ENCODE data around the gene DUSP2. TPM values are rescaled to one million over a fixed set of nuclear protein-coding genes. Genes with fewer than 3 reads are reported as not detected.

Gene DUSP2
- total and polyA plus RNA-seq, 9 of the 15 experiments (the other 6 are each of a cell fraction or from before 2014, with no cell fraction given): 0.04 to 0.18 TPM; not detected in 7

- 20% methylated on average over 7 of the region's 7 CpGs for WGBS (ENCODE audit: insufficient coverage, low coverage, missing lambda C conversion rate)
- no peak for DNase-seq (ENCODE audit: extremely low read depth in 1 of 4, low spot score in 3 of 4)
These were observed 47.1 kb downstream of the DUSP2 start for GRCh38 chr2:96097951-96098823.

More at GRCh38 chr2:96097951-96098823, 47.1 kb downstream of the DUSP2 start:
- H3K9me3 ChIP-seq (replicated peaks; ENCODE audit: control insufficient read depth, insufficient read depth, low read depth, low read length): no peaks in the 10 kb centered on the region
- no peaks in the 10 kb centered on the region for H3K36me3 ChIP-seq (ENCODE audit: control insufficient read depth, insufficient read depth, low read length)
- no peaks in the 10 kb centered on the region for H3K9me1 ChIP-seq (ENCODE audit: control insufficient read depth, insufficient read depth, low read length)
- H3K4me3 ChIP-seq: no peak overlapping the region
- no peak overlapping the region for H3K4me2 ChIP-seq (ENCODE audit: insufficient read depth, low read length)
- CTCF ChIA-PET (ENCODE audit: low intra/inter-chr PET ratio): no interaction called here
- H3K9ac ChIP-seq (ENCODE audit: insufficient read depth in 1 of 2, low read depth in 2 of 2, low read length in 2 of 2): no peak overlapping the region
- no peaks in the 10 kb centered on the region for H3K79me2 ChIP-seq (ENCODE audit: control insufficient read depth, insufficient read depth, low read length)
- peaks cover 0 to 22% of the 10 kb centered on the region in 2 experiments; a peak in 3 of 5 replicates for H3K27me3 ChIP-seq (ENCODE audit: control insufficient read depth in 2 of 2, insufficient read depth in 2 of 2, low read length in 2 of 2)
- POLR2A ChIA-PET: interaction anchor here (1.1 to 1.3 kb wide), 2 partner anchors 12 to 111 kb away, joined by 4 to 5 read pairs; partner anchors contain the start of gene STARD7
- FAIRE-seq (no peak), ATAC-seq (no peak; the same call in 2 of the 3 replicates)
- peaks cover 3% of the 10 kb centered on the region; the same call in 1 of the 2 replicates for H4K20me1 ChIP-seq (replicated peaks; ENCODE audit: control insufficient read depth, insufficient read depth, low read length)
- TF ChIP-seq HDAC3 (IDR thresholded peaks at IDR 0.05; ENCODE audit: borderline replicate concordance, partially characterized antibody) (no peak), ZNF253 (CRISPR knock-in tag; conservative IDR thresholded peaks at IDR 0.05) (no peak), BCL6 (CRISPR knock-in tag; IDR thresholded peaks at IDR 0.05) (no peak), HSF4 (CRISPR knock-in tag; IDR thresholded peaks at IDR 0.05; ENCODE audit: borderline replicate concordance) (no peak), SREBF2 (CRISPR knock-in tag; IDR thresholded peaks at IDR 0.05) (no peak), ZNF232 (CRISPR knock-in tag; IDR thresholded peaks at IDR 0.05) (no peak), NELFE (IDR thresholded peaks at IDR 0.05; ENCODE audit: insufficient read depth, insufficient read length) (no peak), ZBTB26 (CRISPR knock-in tag; IDR thresholded peaks at IDR 0.05) (no peak), E2F8 (IDR thresholded peaks at IDR 0.05; ENCODE audit: low read depth, partially characterized antibody) (no peak), HDAC1 (IDR thresholded peaks at IDR 0.05) (no peak), ZNF77 (CRISPR knock-in tag; IDR thresholded peaks at IDR 0.05) (no peak)
- H2AFZ ChIP-seq (ENCODE audit: low read depth, low read length): no peak overlapping the region
- no peak overlapping the region for H3K27ac ChIP-seq (ENCODE audit: extremely low read depth, low read depth, low read length)
- BruUV-seq (replicated peaks): no TSS peak
- H3K4me1 ChIP-seq (replicated peaks in 1 of 2; ENCODE audit: control insufficient read depth in 2 of 2, insufficient read depth in 2 of 2, low read length in 2 of 2): peaks cover 5 to 14% of the 10 kb centered on the region in 2 experiments; a peak in 3 of 5 replicates
- intact Hi-C loops (cut with micrococcal nuclease) (no loop called here), in situ Hi-C loops (cut with MboI) (loop anchor here (25.0 kb wide), 1 partner anchor 311 kb away; no protein-coding TSS in a partner anchor)

Data from K562 (cell line).